DOHH2 (cell line): ENCODE results near the gene CRELD2.
A peak's percentile ranks its signal among the peaks of the same experiment; 100 is the strongest.
"Not testable (repeated sequence)": the region's sequence is repeated elsewhere in the genome, so short reads cannot be mapped to it uniquely, and the experiment has no call there.

Source experiments
- H3F3A ChIP-seq: fragments of 200-600 bp; sonication (generic), shearing (Covaris generic); 2 replicates; pipeline ENCODE4 v1.6.0; 2016; ENCODE audit warnings: antibody characterized with exemption, mild to moderate bottlenecking; ENCODE audit not compliant: control insufficient read depth, insufficient read depth
- H3K27ac ChIP-seq: fragments of 200-600 bp; sonication (generic); 2 replicates; pipeline ENCODE4 v1.5.1; 2014; ENCODE audit warnings: low read depth, mild to moderate bottlenecking, low read length, moderate library complexity
- H3K27me3 ChIP-seq: fragments of 200-600 bp; sonication (generic); 2 replicates; pipeline ENCODE4 v1.6.1; 2014; ENCODE audit warnings: mild to moderate bottlenecking, low read length, mixed read lengths; ENCODE audit not compliant: control insufficient read depth
- H3K36me3 ChIP-seq: fragments of 200-600 bp; sonication (generic); 2 replicates; pipeline ENCODE4 v1.6.1; 2014; ENCODE audit warnings: mild to moderate bottlenecking, low read length, moderate library complexity, mixed read lengths; ENCODE audit not compliant: control insufficient read depth
- H3K4me1 ChIP-seq: fragments of 200-600 bp; sonication (generic); 2 replicates; pipeline ENCODE4 v1.6.1; 2014; ENCODE audit warnings: mild to moderate bottlenecking, low read length, mixed read lengths; ENCODE audit not compliant: control insufficient read depth
- H3K4me2 ChIP-seq: fragments of 200-600 bp; sonication (generic); 2 replicates; pipeline ENCODE4 v1.6.0; 2014; ENCODE audit warnings: mild to moderate bottlenecking, low read length, moderate library complexity
- H3K4me3 ChIP-seq: fragments of 200-600 bp; sonication (generic); 2 replicates; pipeline ENCODE4 v1.5.1; 2014; ENCODE audit warnings: mild to moderate bottlenecking, low read length, mixed read lengths
- H3K79me2 ChIP-seq: fragments of 200-600 bp; sonication (generic); 2 replicates; pipeline ENCODE4 v1.6.1; 2014; ENCODE audit warnings: mild to moderate bottlenecking, low read length, mixed read lengths; ENCODE audit not compliant: control insufficient read depth
- H3K9me2 ChIP-seq: fragments of 200-600 bp; sonication (generic); replicated peaks from 2 replicates; pipeline ENCODE4 v1.6.1; 2014; ENCODE audit warnings: mild to moderate bottlenecking, low read length, mixed read lengths; ENCODE audit not compliant: control insufficient read depth
- H3K9me3 ChIP-seq: fragments of 200-600 bp; sonication (generic); 2 replicates; pipeline ENCODE4 v1.6.1; 2014; ENCODE audit warnings: antibody characterized with exemption, low read length, mixed read lengths; ENCODE audit not compliant: control insufficient read depth, insufficient read depth
- H4K20me1 ChIP-seq: fragments of 200-600 bp; sonication (generic); 2 replicates; pipeline ENCODE4 v1.6.0; 2014; ENCODE audit warnings: low read depth, mild to moderate bottlenecking, antibody characterized with exemption, low read length, moderate library complexity; ENCODE audit not compliant: control insufficient read depth, insufficient read depth
- EZH2phosphoT487 ChIP-seq: fragments of 200-600 bp; sonication (generic); IDR thresholded peaks from 2 replicates; pipeline ENCODE4 v1.6.1; 2017; ENCODE audit warnings: borderline replicate concordance, mild to moderate bottlenecking, antibody characterized with exemption, low read length, moderate library complexity, mixed read lengths
- TF ChIP-seq, protein P1 (sequence below): fragments of 200-600 bp; sonication (generic); IDR thresholded peaks from one replicate; pipeline ENCODE4 v1.5.1; 2014; ENCODE audit warnings: antibody characterized with exemption, mild to moderate bottlenecking, low read depth, low read length; ENCODE audit not compliant: poor library complexity, severe bottlenecking

CRELD2 gene

DNA sequence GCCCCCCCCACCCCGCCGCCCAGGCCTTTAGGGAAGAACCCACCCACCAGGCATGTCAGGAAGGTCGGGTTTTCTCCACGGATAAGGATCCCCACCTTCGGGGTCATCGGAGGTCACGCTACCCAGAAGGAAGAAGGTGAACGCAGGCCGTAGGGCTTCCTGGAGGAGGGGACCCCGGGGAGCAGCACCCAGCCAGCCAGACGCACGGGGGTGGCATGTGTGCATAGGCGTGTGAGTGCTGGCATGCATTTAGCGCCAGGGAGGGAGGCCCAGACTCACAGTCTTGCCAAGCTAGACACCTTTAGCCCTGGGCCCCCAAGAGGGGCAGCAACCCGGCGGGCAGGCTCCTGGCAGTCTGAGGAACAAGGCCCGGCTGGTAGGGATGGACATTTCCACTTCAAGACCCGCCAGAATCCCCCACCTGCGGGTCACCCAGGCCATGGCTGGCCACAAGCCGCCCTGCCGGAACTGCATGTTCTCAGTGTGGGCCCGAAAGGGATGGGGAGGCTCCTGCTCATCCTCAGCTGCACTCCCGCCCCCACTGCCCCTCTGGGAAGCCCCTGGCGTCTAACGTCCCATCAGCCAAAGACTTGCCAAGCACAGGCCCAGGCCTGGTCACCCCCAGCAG, 25.5 kb downstream of the CRELD2 start:
- Histone ChIP-seq H3K79me2 (no peaks in the 10 kb centered on the region), H3K9me2 (no peaks in the 10 kb centered on the region), H3K36me3 (no peaks in the 10 kb centered on the region), H3K27me3 (no peaks in the 10 kb centered on the region), H3K4me2 (no peak overlapping the region), H3K4me3 (no peak overlapping the region), H4K20me1 (no peaks in the 10 kb centered on the region), H3F3A (peaks cover 11% of the 10 kb centered on the region), H3K27ac (no peak overlapping the region), H3K4me1 (peaks cover 27% of the 10 kb centered on the region), H3K9me3 (no peaks in the 10 kb centered on the region)
- TF ChIP-seq, protein P1, sequence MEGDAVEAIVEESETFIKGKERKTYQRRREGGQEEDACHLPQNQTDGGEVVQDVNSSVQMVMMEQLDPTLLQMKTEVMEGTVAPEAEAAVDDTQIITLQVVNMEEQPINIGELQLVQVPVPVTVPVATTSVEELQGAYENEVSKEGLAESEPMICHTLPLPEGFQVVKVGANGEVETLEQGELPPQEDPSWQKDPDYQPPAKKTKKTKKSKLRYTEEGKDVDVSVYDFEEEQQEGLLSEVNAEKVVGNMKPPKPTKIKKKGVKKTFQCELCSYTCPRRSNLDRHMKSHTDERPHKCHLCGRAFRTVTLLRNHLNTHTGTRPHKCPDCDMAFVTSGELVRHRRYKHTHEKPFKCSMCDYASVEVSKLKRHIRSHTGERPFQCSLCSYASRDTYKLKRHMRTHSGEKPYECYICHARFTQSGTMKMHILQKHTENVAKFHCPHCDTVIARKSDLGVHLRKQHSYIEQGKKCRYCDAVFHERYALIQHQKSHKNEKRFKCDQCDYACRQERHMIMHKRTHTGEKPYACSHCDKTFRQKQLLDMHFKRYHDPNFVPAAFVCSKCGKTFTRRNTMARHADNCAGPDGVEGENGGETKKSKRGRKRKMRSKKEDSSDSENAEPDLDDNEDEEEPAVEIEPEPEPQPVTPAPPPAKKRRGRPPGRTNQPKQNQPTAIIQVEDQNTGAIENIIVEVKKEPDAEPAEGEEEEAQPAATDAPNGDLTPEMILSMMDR: no peak
- no peak for TF ChIP-seq EZH2phosphoT487

DNA sequence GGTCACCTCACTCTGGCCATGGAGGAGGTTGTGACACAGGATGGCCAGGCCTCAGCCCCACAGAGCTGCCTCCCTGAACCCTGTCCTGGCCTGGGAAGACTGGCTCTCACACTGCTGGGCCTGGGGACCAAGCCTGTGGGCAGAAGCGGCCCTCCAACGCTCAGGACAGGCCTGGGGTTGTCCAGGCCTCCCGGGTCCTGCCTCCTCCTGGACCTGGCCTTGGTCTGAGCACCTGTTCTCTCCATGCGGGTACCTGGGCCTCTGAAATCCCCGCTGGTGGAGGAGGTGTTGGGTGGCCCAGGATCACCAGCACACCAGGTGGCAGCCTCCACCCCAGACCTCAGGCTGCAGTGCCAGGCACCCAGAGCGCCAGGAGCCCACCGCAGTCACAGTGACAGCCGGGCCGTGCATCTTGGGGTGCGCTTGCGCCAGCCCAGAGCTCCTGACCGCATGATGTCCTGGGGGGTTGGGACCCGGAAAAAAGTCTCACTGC, 26.0 kb downstream of the CRELD2 start:
- Histone ChIP-seq H3K27me3 (no peaks in the 10 kb centered on the region), H3F3A (peaks cover 11% of the 10 kb centered on the region), H3K79me2 (no peaks in the 10 kb centered on the region), H3K27ac (peak overlapping the region; percentile 64; the same call in 1 of the 2 replicates), H3K4me2 (no peak overlapping the region), H3K9me2 (no peaks in the 10 kb centered on the region), H3K9me3 (no peaks in the 10 kb centered on the region), H3K36me3 (no peaks in the 10 kb centered on the region), H3K4me1 (peaks cover 27% of the 10 kb centered on the region), H4K20me1 (no peaks in the 10 kb centered on the region), H3K4me3 (no peak overlapping the region)
- TF ChIP-seq, protein P1: no peak
- no peak for TF ChIP-seq EZH2phosphoT487

DNA sequence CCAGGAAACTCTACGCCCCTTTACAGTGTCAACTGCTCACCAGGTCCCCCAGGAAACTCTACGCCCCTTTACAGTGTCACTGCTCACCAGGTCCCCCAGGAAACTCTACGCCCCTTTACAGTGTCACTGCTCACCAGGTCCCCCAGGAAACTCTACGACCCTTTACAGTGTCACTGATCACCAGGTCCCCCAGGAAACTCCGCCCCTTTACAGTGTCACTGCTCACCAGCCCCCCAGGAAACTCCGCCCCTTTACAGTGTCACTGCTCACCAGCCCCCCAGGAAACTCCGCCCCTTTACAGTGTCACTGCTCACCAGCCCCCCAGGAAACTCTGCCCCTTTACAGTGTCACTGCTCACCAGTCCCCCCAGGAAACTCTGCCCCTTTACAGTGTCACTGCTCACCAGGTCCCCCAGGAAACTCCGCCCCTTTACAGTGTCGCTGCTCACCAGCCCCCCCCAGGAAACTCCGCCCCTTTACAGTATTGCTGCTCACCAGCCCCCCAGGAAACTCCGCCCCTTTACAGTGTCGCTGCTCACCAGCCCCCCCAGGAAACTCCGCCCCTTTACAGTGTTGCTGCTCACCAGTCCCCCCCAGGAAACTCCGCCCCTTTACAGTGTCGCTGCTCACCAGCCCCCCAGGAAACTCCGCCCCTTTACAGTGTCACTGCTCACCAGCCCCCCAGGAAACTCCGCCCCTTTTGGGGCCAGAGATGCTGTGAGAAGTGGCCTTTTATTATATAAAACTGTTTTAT, 26.8 kb downstream of the CRELD2 start:
- not testable (repeated sequence) for H3K9me3 ChIP-seq, H3K4me3 ChIP-seq, H4K20me1 ChIP-seq, H3K9me2 ChIP-seq, H3K79me2 ChIP-seq, H3K27me3 ChIP-seq, H3K36me3 ChIP-seq
- peak overlapping the region; percentile 64 for H3K27ac ChIP-seq
- peak overlapping the region; percentile 53 for H3K4me2 ChIP-seq
- H3F3A ChIP-seq: peaks cover 11% of the 10 kb centered on the region
- H3K4me1 ChIP-seq: peaks cover 27% of the 10 kb centered on the region

DNA sequence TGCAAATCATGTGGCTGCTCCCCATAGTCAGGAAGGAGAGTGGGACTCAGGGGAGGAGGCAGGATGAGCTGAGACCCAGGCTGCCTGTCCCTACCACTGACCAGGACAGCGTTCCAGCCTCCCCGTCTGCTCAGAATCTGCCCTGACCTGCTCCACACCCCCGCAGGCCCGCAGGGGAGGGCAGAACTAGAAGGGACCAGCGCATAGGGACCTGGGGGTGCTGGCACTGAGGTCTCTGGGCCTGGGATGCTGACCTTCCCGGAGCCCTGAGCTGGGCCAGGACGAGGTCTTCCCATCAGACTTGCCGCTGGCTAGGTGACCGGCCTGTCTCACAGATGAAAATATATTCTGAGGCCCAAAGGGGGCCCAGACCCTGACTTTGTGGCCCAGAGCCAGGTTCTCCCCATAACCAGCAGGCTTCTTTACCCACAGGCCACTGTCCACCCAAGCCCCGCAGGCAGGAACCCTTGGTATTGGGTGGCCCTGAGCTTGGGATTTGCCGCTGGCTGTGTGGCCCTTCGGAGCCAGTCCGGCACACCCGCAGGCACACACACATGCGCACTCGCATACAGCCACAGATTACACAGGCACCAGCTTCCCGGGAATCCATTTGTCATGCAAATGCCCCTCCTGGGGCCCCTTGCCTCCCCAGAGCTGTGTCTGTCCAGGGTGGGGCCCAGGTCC, 28.3 kb downstream of the CRELD2 start:
- Histone ChIP-seq H3K27ac (no peak overlapping the region), H4K20me1 (no peaks in the 10 kb centered on the region)

More for the DNA sequence above, 28.3 kb downstream of the CRELD2 start:
- Histone ChIP-seq H3F3A (peaks cover 11% of the 10 kb centered on the region), H3K9me2 (no peaks in the 10 kb centered on the region), H3K9me3 (no peaks in the 10 kb centered on the region), H3K4me3 (no peak overlapping the region), H3K4me1 (peaks cover 40% of the 10 kb centered on the region), H3K27me3 (no peaks in the 10 kb centered on the region), H3K4me2 (no peak overlapping the region), H3K79me2 (no peaks in the 10 kb centered on the region), H3K36me3 (no peaks in the 10 kb centered on the region)
- TF ChIP-seq EZH2phosphoT487: no peak
- TF ChIP-seq, protein P1: no peak
